HEK293 (cell line): Measurements from ENCODE around the gene FOXF2.
A peak's percentile ranks its signal among the peaks of the same experiment; 100 is the strongest.

ENCODE experiments used
- CTCF ChIA-PET: fragments of 350-600 bp; formaldehyde crosslinking; extraction: SDS; loops from one replicate; lab custom pipeline; 2021; ENCODE audit warnings: antibody characterized with exemption; lab: Yijun Ruan, JAX
- POLR2A ChIA-PET: fragments of 300-600 bp; formaldehyde crosslinking; extraction: SDS; loops from one replicate; lab custom pipeline; 2020; ENCODE audit warnings: antibody characterized with exemption, inconsistent platforms; lab: Yijun Ruan, JAX
- H3K27ac ChIP-seq: fragments of 200-500 bp; sonication (Bioruptor generic); 2 replicates; pipeline ENCODE4 v1.5.1; 2014; ENCODE audit warnings: low read depth, low read length, control low read depth, inconsistent platforms; ENCODE audit errors: extremely low read depth
- H3K36me3 ChIP-seq, 2 experiments: fragments of 200-500 bp in 1 of 2; sonication (Bioruptor generic) in 1 of 2; 1 replicate in 1 of 2; 2 replicates in 1 of 2; pipeline ENCODE4 v1.5.1; 2014 to 2017; ENCODE audit warnings: inconsistent platforms in 2 of 2, low read length in 2 of 2; ENCODE audit not compliant: control insufficient read depth in 2 of 2, insufficient read depth in 1 of 2
- H3K4me1 ChIP-seq: fragments of 200-500 bp; sonication (Bioruptor generic); 2 replicates; pipeline ENCODE4 v1.5.1; 2014; ENCODE audit warnings: mild to moderate bottlenecking, low read length, inconsistent platforms; ENCODE audit not compliant: control insufficient read depth, insufficient read depth
- H3K4me3 ChIP-seq: 2 replicates; pipeline ENCODE4 v1.5.1; 2011; ENCODE audit warnings: low read depth, mild to moderate bottlenecking, control low read depth, low read length, moderate library complexity
- H3K9me3 ChIP-seq: fragments of 200-500 bp; sonication (Bioruptor generic); 2 replicates; pipeline ENCODE4 v1.5.1; 2014; ENCODE audit warnings: low read depth, low read length, inconsistent platforms; ENCODE audit not compliant: control insufficient read depth, insufficient read depth
- HOXA7 ChIP-seq: sonication (generic); formaldehyde crosslinking; IDR thresholded peaks from 2 replicates; pipeline ENCODE4 v1.8.1; 2022; ENCODE audit warnings: missing genetic modification reagents, borderline replicate concordance
- HOXC10 ChIP-seq: sonication (generic); formaldehyde crosslinking; IDR thresholded peaks from 2 replicates; pipeline ENCODE4 v1.8.1; 2023; ENCODE audit warnings: mild to moderate bottlenecking, missing genetic modification reagents
- KLF1 ChIP-seq: fragments of 450-650 bp; formaldehyde crosslinking; IDR thresholded peaks from 2 replicates; pipeline ENCODE4 v1.5.1; 2016; ENCODE audit warnings: missing biosample characterization, missing genetic modification characterization
- KLF16 ChIP-seq: fragments of 450-650 bp; formaldehyde crosslinking; IDR thresholded peaks from 2 replicates; pipeline ENCODE4 v1.5.1; 2017; ENCODE audit warnings: missing biosample characterization, missing genetic modification characterization
- MYNN ChIP-seq: fragments of 450-650 bp; formaldehyde crosslinking; IDR thresholded peaks from 2 replicates; pipeline ENCODE4 v1.5.1; 2016; ENCODE audit warnings: missing biosample characterization, missing genetic modification characterization, borderline replicate concordance
- PRDM10 ChIP-seq: fragments of 450-650 bp; formaldehyde crosslinking; IDR thresholded peaks from 2 replicates; pipeline ENCODE4 v1.5.1; 2016; ENCODE audit warnings: missing biosample characterization, missing genetic modification characterization
- ZBTB17 ChIP-seq: fragments of 450-650 bp; formaldehyde crosslinking; IDR thresholded peaks from 2 replicates; pipeline ENCODE4 v1.5.1; 2016; ENCODE audit warnings: missing biosample characterization, missing genetic modification characterization
- ZIC2 ChIP-seq: fragments of 450-650 bp; formaldehyde crosslinking; IDR thresholded peaks from 2 replicates; pipeline ENCODE4 v1.5.1; 2016; ENCODE audit warnings: missing biosample characterization, missing genetic modification characterization
- ZNF157 ChIP-seq: fragments of 450-650 bp; formaldehyde crosslinking; IDR thresholded peaks from 2 replicates; pipeline ENCODE4 v1.5.1; 2016; ENCODE audit warnings: missing biosample characterization, missing genetic modification characterization
- ZNF175 ChIP-seq: fragments of 450-650 bp; formaldehyde crosslinking; IDR thresholded peaks from 2 replicates; pipeline ENCODE4 v1.5.1; 2016; ENCODE audit warnings: missing biosample characterization, missing genetic modification characterization
- ZNF214 ChIP-seq: fragments of 450-650 bp; formaldehyde crosslinking; IDR thresholded peaks from 2 replicates; pipeline ENCODE4 v1.5.1; 2017; ENCODE audit warnings: missing biosample characterization, mild to moderate bottlenecking, missing genetic modification characterization, borderline replicate concordance
- ZNF341 ChIP-seq: fragments of 450-650 bp; formaldehyde crosslinking; IDR thresholded peaks from 2 replicates; pipeline ENCODE4; 2016; ENCODE audit warnings: low read depth, missing biosample characterization, missing genetic modification characterization
- ZNF404 ChIP-seq: fragments of 450-650 bp; formaldehyde crosslinking; IDR thresholded peaks from 2 replicates; pipeline ENCODE4 v1.5.1; 2017; ENCODE audit warnings: missing biosample characterization, missing genetic modification characterization
- ZNF426 ChIP-seq: fragments of 450-650 bp; formaldehyde crosslinking; IDR thresholded peaks from 2 replicates; pipeline ENCODE4 v1.5.1; 2017; ENCODE audit warnings: missing biosample characterization, missing genetic modification characterization, mild to moderate bottlenecking, inconsistent platforms, moderate library complexity
- ZNF571 ChIP-seq: fragments of 450-650 bp; formaldehyde crosslinking; IDR thresholded peaks from 2 replicates; pipeline ENCODE4 v1.5.0; 2017; ENCODE audit warnings: missing biosample characterization, missing genetic modification characterization
- ZNF639 ChIP-seq: fragments of 450-650 bp; formaldehyde crosslinking; IDR thresholded peaks from 2 replicates; pipeline ENCODE4 v1.5.1; 2016; ENCODE audit warnings: missing biosample characterization, missing genetic modification characterization
- ZNF645 ChIP-seq: fragments of 450-650 bp; formaldehyde crosslinking; IDR thresholded peaks from 2 replicates; pipeline ENCODE4; 2016; ENCODE audit warnings: missing biosample characterization, missing genetic modification characterization
- ZNF677 ChIP-seq: fragments of 450-650 bp; IDR thresholded peaks from 2 replicates; pipeline ENCODE4 v1.5.0; 2018; ENCODE audit warnings: missing biosample characterization, mild to moderate bottlenecking, missing genetic modification characterization, moderate library complexity
- ZNF791 ChIP-seq: fragments of 450-650 bp; formaldehyde crosslinking; IDR thresholded peaks from 2 replicates; pipeline ENCODE4 v1.5.1; 2016; ENCODE audit warnings: missing biosample characterization, missing genetic modification characterization
- ZXDB ChIP-seq: fragments of 450-650 bp; formaldehyde crosslinking; IDR thresholded peaks from 2 replicates; pipeline ENCODE4 v1.5.1; 2016; ENCODE audit warnings: missing biosample characterization, missing genetic modification characterization

FOXF2 gene

GRCh38 chr6:1346558-1347091 is 42.8 kb upstream of the FOXF2 start:
- Histone ChIP-seq H3K36me3 (no peaks in the 10 kb centered on the region), H3K9me3 (no peaks in the 10 kb centered on the region; the same call in 1 of the 2 replicates)
- POLR2A ChIA-PET: no interaction called here
- peak; percentile 67 for TF ChIP-seq ZIC2
- TF ChIP-seq HOXA7 (CRISPR knock-in tag): no peak
- TF ChIP-seq ZNF426 (tag by site-specific recombination): no peak
- TF ChIP-seq ZXDB (tag by site-specific recombination): no peak
- TF ChIP-seq PRDM10 (tag by site-specific recombination): no peak
- TF ChIP-seq, all 188 proteins: peak for 1
- H3K4me1 ChIP-seq: no peaks in the 10 kb centered on the region; the same call in 1 of the 2 replicates
- CTCF ChIA-PET: interaction anchor here (0.7 to 1.3 kb wide), 2 partner anchors 10 to 330 kb away, joined by 3 to 4 read pairs; no protein-coding TSS in a partner anchor
- H3K27ac ChIP-seq: no peak overlapping the region
- H3K4me3 ChIP-seq: no peak overlapping the region

- TF ChIP-seq ZNF791 (tag by site-specific recombination) (no peak), ZNF341 (tag by site-specific recombination) (no peak), ZNF645 (tag by site-specific recombination) (no peak), ZNF404 (tag by site-specific recombination) (no peak), MYNN (peak; percentile 49; the same call in 1 of the 2 replicates), ZNF677 (no peak), ZNF214 (tag by site-specific recombination) (no peak)
- H3K9me3 ChIP-seq: no peaks in the 10 kb centered on the region; the same call in 1 of the 2 replicates
- H3K36me3 ChIP-seq: no peaks in the 10 kb centered on the region
- H3K4me1 ChIP-seq: no peaks in the 10 kb centered on the region; the same call in 1 of the 2 replicates
- no peak overlapping the region for H3K4me3 ChIP-seq
- POLR2A ChIA-PET: no interaction called here
- CTCF ChIA-PET: interaction anchor here (0.7 to 1.3 kb wide), 2 partner anchors 11 to 330 kb away, joined by 3 to 4 read pairs; no protein-coding TSS in a partner anchor
- H3K27ac ChIP-seq: no peak overlapping the region
These were observed 42.2 kb upstream of the FOXF2 start for GRCh38 chr6:1347161-1347560.

GRCh38 chr6:1348675-1349074 is 40.7 kb upstream of the FOXF2 start:
- no peaks in the 10 kb centered on the region; the same call in 1 of the 2 replicates for H3K9me3 ChIP-seq
- no peak overlapping the region for H3K27ac ChIP-seq
- ChIA-PET CTCF (interaction anchor here (0.6 to 1.2 kb wide), 3 partner anchors 29 to 243 kb away, joined by 3 to 4 read pairs (median 3); no protein-coding TSS in a partner anchor), POLR2A (no interaction called here)
- H3K36me3 ChIP-seq: no peaks in the 10 kb centered on the region
- no peaks in the 10 kb centered on the region; the same call in 1 of the 2 replicates for H3K4me1 ChIP-seq
- TF ChIP-seq HOXC10 (no peak), KLF16 (tag by site-specific recombination) (no peak), ZNF571 (tag by site-specific recombination) (no peak), ZNF157 (tag by site-specific recombination) (no peak), ZBTB17 (no peak), ZNF639 (tag by site-specific recombination) (no peak), ZNF175 (tag by site-specific recombination) (no peak), KLF1 (tag by site-specific recombination) (no peak)
- H3K4me3 ChIP-seq: no peak overlapping the region
